ENCODE data around the gene CARMIL1.

DNA sequence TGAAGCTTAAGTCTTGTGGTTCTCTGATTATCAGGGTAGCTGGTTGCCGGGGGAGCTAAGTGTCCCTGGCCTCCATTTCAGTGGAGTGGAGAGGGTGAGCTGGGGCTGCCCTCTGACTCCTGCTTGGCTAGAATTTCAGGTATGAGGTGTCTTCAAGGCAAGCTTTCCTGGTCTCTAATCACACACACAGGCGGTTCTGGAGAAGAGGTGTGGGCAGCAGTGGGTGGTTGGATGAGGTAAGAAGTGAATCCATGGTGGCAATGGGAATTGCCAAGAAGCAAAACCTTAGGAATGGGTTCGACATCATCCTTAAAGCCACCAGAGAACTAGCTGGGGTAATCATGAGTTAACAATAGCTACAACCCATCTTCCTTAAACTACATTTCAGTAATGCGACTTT is 157.6 kb downstream of the CARMIL1 start:
- TF ChIP-seq, protein P1, sequence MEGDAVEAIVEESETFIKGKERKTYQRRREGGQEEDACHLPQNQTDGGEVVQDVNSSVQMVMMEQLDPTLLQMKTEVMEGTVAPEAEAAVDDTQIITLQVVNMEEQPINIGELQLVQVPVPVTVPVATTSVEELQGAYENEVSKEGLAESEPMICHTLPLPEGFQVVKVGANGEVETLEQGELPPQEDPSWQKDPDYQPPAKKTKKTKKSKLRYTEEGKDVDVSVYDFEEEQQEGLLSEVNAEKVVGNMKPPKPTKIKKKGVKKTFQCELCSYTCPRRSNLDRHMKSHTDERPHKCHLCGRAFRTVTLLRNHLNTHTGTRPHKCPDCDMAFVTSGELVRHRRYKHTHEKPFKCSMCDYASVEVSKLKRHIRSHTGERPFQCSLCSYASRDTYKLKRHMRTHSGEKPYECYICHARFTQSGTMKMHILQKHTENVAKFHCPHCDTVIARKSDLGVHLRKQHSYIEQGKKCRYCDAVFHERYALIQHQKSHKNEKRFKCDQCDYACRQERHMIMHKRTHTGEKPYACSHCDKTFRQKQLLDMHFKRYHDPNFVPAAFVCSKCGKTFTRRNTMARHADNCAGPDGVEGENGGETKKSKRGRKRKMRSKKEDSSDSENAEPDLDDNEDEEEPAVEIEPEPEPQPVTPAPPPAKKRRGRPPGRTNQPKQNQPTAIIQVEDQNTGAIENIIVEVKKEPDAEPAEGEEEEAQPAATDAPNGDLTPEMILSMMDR (IDR thresholded peaks at IDR 0.05; ENCODE audit: insufficient read depth, low read depth, low read length), result no peak
- TF ChIP-seq EZH2 (IDR thresholded peaks at IDR 0.05; ENCODE audit: insufficient read depth, low read length), result no peak

Measured in astrocyte (in vitro differentiated cells and primary cell).